HG03045 (cell line): ENCODE results near the gene GPSM3.
A peak's percentile ranks its signal among the peaks of the same experiment; 100 is the strongest.
"Not testable (repeated sequence)": the region's sequence is repeated elsewhere in the genome, so short reads cannot be mapped to it uniquely, and the experiment has no call there.

Experiments used
- ATAC-seq: cut with Tn5 transposase; IDR thresholded peaks from one replicate; pipeline ENCODE4 v1.9.1; 2021; ENCODE audit warnings: mild to moderate bottlenecking, moderate library complexity; ENCODE audit not compliant: unreplicated experiment

The GPSM3 gene

GRCh38 chr6:32188381-32189068 is 3.9 kb downstream of the GPSM3 start:
- ATAC-seq, result no peak

- not testable (repeated sequence) for ATAC-seq
Measured at GRCh38 chr6:32187725-32188380, 4.6 kb downstream of the GPSM3 start.

GRCh38 chr6:32187009-32187709 is 5.3 kb downstream of the GPSM3 start:
- no peak for ATAC-seq

GRCh38 chr6:32186151-32186840 is 6.1 kb downstream of the GPSM3 start:
- not testable (repeated sequence) for ATAC-seq

- not testable (repeated sequence) for ATAC-seq
Measured at GRCh38 chr6:32185681-32186131, 6.7 kb downstream of the GPSM3 start.

GRCh38 chr6:32184084-32184640 is 8.3 kb downstream of the GPSM3 start, which contains the start of gene AGER:
TSS of gene AGER (minus strand) at chr6:32184253. CDS start at chr6:32184222, 31 bp downstream.
- no peak for ATAC-seq

- no peak for ATAC-seq
Measured at GRCh38 chr6:32183483-32184083, 8.9 kb downstream of the GPSM3 start.

- ATAC-seq, result no peak
Measured at GRCh38 chr6:32183030-32183429, 9.4 kb downstream of the GPSM3 start.

GRCh38 chr6:32182555-32182981 is 9.9 kb downstream of the GPSM3 start:
- ATAC-seq, result no peak

- ATAC-seq, result no peak
Measured at GRCh38 chr6:32181915-32182529, 10.4 kb downstream of the GPSM3 start.

GRCh38 chr6:32181148-32181702 is 11.2 kb downstream of the GPSM3 start:
- ATAC-seq, result no peak

GRCh38 chr6:32179766-32180405 is 12.6 kb downstream of the GPSM3 start:
- no peak for ATAC-seq

- ATAC-seq, result no peak
Measured at GRCh38 chr6:32178547-32179440, 13.6 kb downstream of the GPSM3 start.

- ATAC-seq, result peak; percentile 82
Measured at GRCh38 chr6:32177788-32178546, 14.5 kb downstream of the GPSM3 start, which contains the start of gene RNF5. TSS of gene RNF5 (plus strand) at chr6:32178405. CDS start at chr6:32178512, 107 bp downstream.

- ATAC-seq, result peak; percentile 4
Measured at GRCh38 chr6:32177183-32177787, 15.2 kb downstream of the GPSM3 start.

GRCh38 chr6:32176476-32177182 is 15.8 kb downstream of the GPSM3 start:
- ATAC-seq, result no peak
